Transverse colon (tissue), 4 donors: ENCODE data around the gene PROSER3.

Experiments used
- POLR2A ChIP-seq: fragments of 450-650 bp; IDR thresholded peaks from one replicate; pipeline ENCODE4 v1.6.1; 2016; ENCODE audit warnings: antibody characterized with exemption, mild to moderate bottlenecking, moderate library complexity
- POLR2AphosphoS5 ChIP-seq, 3 donors: sonication (generic); formaldehyde crosslinking; IDR thresholded peaks; one replicate each; pipeline ENCODE4 v1.6.1; 2016; ENCODE audit warnings: antibody characterized with exemption in 3 of 3
- TF ChIP-seq, protein P1 (sequence below), 5 experiments: fragments of 200-600 bp in 3 of 5; fragments of 450-650 bp in 2 of 5; sonication (generic) in 3 of 5; IDR thresholded peaks; 1 replicate in 2 of 5; 2 replicates in 3 of 5; pipeline ENCODE4 v1.5.1; 2016 to 2017; ENCODE audit warnings: antibody characterized with exemption in 5 of 5, inconsistent platforms in 3 of 5, mild to moderate bottlenecking in 2 of 5, moderate library complexity in 1 of 5

GRCh38 chr19:35813043-35813890 is 55.3 kb downstream of the PROSER3 start:
- no peak for TF ChIP-seq POLR2AphosphoS5 (IDR thresholded peaks at IDR 0.05)
- TF ChIP-seq, protein P1, sequence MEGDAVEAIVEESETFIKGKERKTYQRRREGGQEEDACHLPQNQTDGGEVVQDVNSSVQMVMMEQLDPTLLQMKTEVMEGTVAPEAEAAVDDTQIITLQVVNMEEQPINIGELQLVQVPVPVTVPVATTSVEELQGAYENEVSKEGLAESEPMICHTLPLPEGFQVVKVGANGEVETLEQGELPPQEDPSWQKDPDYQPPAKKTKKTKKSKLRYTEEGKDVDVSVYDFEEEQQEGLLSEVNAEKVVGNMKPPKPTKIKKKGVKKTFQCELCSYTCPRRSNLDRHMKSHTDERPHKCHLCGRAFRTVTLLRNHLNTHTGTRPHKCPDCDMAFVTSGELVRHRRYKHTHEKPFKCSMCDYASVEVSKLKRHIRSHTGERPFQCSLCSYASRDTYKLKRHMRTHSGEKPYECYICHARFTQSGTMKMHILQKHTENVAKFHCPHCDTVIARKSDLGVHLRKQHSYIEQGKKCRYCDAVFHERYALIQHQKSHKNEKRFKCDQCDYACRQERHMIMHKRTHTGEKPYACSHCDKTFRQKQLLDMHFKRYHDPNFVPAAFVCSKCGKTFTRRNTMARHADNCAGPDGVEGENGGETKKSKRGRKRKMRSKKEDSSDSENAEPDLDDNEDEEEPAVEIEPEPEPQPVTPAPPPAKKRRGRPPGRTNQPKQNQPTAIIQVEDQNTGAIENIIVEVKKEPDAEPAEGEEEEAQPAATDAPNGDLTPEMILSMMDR (IDR thresholded peaks at IDR 0.05) = no peak
- no peak for TF ChIP-seq POLR2A
